Left hindlimb (tissue), 1 donor: ENCODE measurements around the gene SLC39A10.
"Not testable (repeated sequence)": the region's sequence is repeated elsewhere in the genome, so short reads cannot be mapped to it uniquely, and the experiment has no call there.

Experiments
- DNase-seq: peaks from one replicate; pipeline ENCODE4 v3.0.0-alpha.2; 2018

Gene SLC39A10

GRCh38 chr2:195674491-195675221 is 17.6 kb downstream of the SLC39A10 start:
- no peak for DNase-seq

GRCh38 chr2:195675783-195676427 is 18.9 kb downstream of the SLC39A10 start:
- DNase-seq, result no peak

GRCh38 chr2:195677290-195677689 is 20.3 kb downstream of the SLC39A10 start:
- no peak for DNase-seq

GRCh38 chr2:195677884-195678283 is 20.9 kb downstream of the SLC39A10 start:
- DNase-seq, result no peak

- no peak for DNase-seq
Measured at GRCh38 chr2:195682077-195682476, 25.1 kb downstream of the SLC39A10 start.

- DNase-seq, result no peak
Measured at GRCh38 chr2:195683174-195683573, 26.1 kb downstream of the SLC39A10 start.

- DNase-seq, result no peak
Measured at GRCh38 chr2:195686564-195686963, 29.5 kb downstream of the SLC39A10 start.

- DNase-seq, result no peak
Measured at GRCh38 chr2:195687320-195688086, 30.5 kb downstream of the SLC39A10 start.

- DNase-seq, result not testable (repeated sequence)
Measured at GRCh38 chr2:195692531-195692930, 35.5 kb downstream of the SLC39A10 start.

GRCh38 chr2:195694553-195694952 is 37.5 kb downstream of the SLC39A10 start:
- no peak for DNase-seq

GRCh38 chr2:195695002-195695631 is 38.1 kb downstream of the SLC39A10 start:
- DNase-seq, result no peak

- DNase-seq, result no peak
Measured at GRCh38 chr2:195696012-195696411, 39.0 kb downstream of the SLC39A10 start.

GRCh38 chr2:195697681-195698220 is 40.7 kb downstream of the SLC39A10 start:
- no peak for DNase-seq

GRCh38 chr2:195700480-195700879 is 43.5 kb downstream of the SLC39A10 start:
- no peak for DNase-seq

GRCh38 chr2:195706161-195706900 is 49.3 kb downstream of the SLC39A10 start:
- no peak for DNase-seq

GRCh38 chr2:195709901-195710806 is 53.1 kb downstream of the SLC39A10 start:
- no peak for DNase-seq

- no peak for DNase-seq
Measured at GRCh38 chr2:195711478-195711877, 54.5 kb downstream of the SLC39A10 start.

GRCh38 chr2:195716466-195716865 is 59.4 kb downstream of the SLC39A10 start:
- no peak for DNase-seq

GRCh38 chr2:195721042-195721441 is 64.0 kb downstream of the SLC39A10 start:
- no peak for DNase-seq

GRCh38 chr2:195722075-195722474 is 65.0 kb downstream of the SLC39A10 start:
- no peak for DNase-seq

GRCh38 chr2:195727106-195727505 is 70.1 kb downstream of the SLC39A10 start:
- no peak for DNase-seq
